SU-DHL-6 (cell line): Measurements from ENCODE around the gene TRPM2.

ENCODE experiments used
- H2AFZ ChIP-seq: fragments of 200-600 bp; sonication (generic); 2 replicates; pipeline ENCODE4 v1.6.1; 2014; ENCODE audit warnings: low read depth, mild to moderate bottlenecking, moderate library complexity, mixed read lengths, antibody characterized with exemption, low read length; ENCODE audit not compliant: severe bottlenecking
- H3F3A ChIP-seq: fragments of 200-600 bp; shearing (Covaris generic); 2 replicates; pipeline ENCODE4 v1.6.0; 2016; ENCODE audit warnings: antibody characterized with exemption, mild to moderate bottlenecking; ENCODE audit not compliant: insufficient read depth
- H3K27ac ChIP-seq: fragments of 200-600 bp; sonication (generic); 2 replicates; pipeline ENCODE4 v1.5.1; 2016; ENCODE audit warnings: low read depth, mild to moderate bottlenecking, low read length, moderate library complexity, mixed read lengths
- H3K27me3 ChIP-seq: fragments of 200-600 bp; sonication (generic), shearing (Covaris generic); 2 replicates; pipeline ENCODE4 v1.6.0; 2014; ENCODE audit warnings: mild to moderate bottlenecking, low read length
- H3K36me3 ChIP-seq: fragments of 200-600 bp; sonication (generic); 2 replicates; pipeline ENCODE4 v1.6.1; 2014; ENCODE audit warnings: mild to moderate bottlenecking, low read length, mixed read lengths
- H3K4me2 ChIP-seq: fragments of 300-600, 200-600 bp; shearing (Covaris generic), sonication (generic); 2 replicates; pipeline ENCODE4 v1.6.0; 2014; ENCODE audit warnings: low read length, low read depth, mild to moderate bottlenecking; ENCODE audit not compliant: poor library complexity, severe bottlenecking
- H3K4me3 ChIP-seq: fragments of 200-600 bp; sonication (generic); 2 replicates; pipeline ENCODE4 v1.5.1; 2014; ENCODE audit warnings: antibody characterized with exemption, low read length, mild to moderate bottlenecking, mixed read lengths; ENCODE audit not compliant: insufficient read depth, poor library complexity, severe bottlenecking
- H3K79me2 ChIP-seq: fragments of 200-600 bp; sonication (generic); 2 replicates; pipeline ENCODE4 v1.6.1; 2014; ENCODE audit warnings: mild to moderate bottlenecking, low read length, moderate library complexity; ENCODE audit not compliant: insufficient read depth
- H3K9ac ChIP-seq: fragments of 200-600 bp; sonication (generic); 2 replicates; pipeline ENCODE4 v1.7.0; 2014; ENCODE audit warnings: mild to moderate bottlenecking, low read length
- H3K9me2 ChIP-seq: fragments of 200-600 bp; sonication (generic); replicated peaks from 2 replicates; pipeline ENCODE4 v1.6.1; 2014; ENCODE audit warnings: low read length; ENCODE audit not compliant: insufficient read depth
- H3K9me3 ChIP-seq: fragments of 200-600 bp; sonication (generic); 2 replicates; pipeline ENCODE4 v1.6.1; 2014; ENCODE audit warnings: low read length, mixed read lengths; ENCODE audit not compliant: insufficient read depth
- H4K20me1 ChIP-seq: fragments of 200-600 bp; sonication (generic); 2 replicates; pipeline ENCODE4 v1.6.1; 2014; ENCODE audit warnings: low read depth, mild to moderate bottlenecking, antibody characterized with exemption, low read length, moderate library complexity, mixed read lengths
- EZH2phosphoT487 ChIP-seq: fragments of 200-600 bp; sonication (generic), shearing (Covaris generic); conservative IDR thresholded peaks from 2 replicates; pipeline ENCODE4 v1.6.1; 2018; ENCODE audit warnings: mild to moderate bottlenecking, antibody characterized with exemption, low read length, moderate library complexity, mixed read lengths
- TF ChIP-seq, protein P1 (sequence below): fragments of 200-600 bp; sonication (generic); IDR thresholded peaks from one replicate; pipeline ENCODE4 v1.5.1; 2017; ENCODE audit warnings: antibody characterized with exemption, mild to moderate bottlenecking, low read length, moderate library complexity; ENCODE audit not compliant: insufficient read depth, poor library complexity, severe bottlenecking

The TRPM2 gene

DNA sequence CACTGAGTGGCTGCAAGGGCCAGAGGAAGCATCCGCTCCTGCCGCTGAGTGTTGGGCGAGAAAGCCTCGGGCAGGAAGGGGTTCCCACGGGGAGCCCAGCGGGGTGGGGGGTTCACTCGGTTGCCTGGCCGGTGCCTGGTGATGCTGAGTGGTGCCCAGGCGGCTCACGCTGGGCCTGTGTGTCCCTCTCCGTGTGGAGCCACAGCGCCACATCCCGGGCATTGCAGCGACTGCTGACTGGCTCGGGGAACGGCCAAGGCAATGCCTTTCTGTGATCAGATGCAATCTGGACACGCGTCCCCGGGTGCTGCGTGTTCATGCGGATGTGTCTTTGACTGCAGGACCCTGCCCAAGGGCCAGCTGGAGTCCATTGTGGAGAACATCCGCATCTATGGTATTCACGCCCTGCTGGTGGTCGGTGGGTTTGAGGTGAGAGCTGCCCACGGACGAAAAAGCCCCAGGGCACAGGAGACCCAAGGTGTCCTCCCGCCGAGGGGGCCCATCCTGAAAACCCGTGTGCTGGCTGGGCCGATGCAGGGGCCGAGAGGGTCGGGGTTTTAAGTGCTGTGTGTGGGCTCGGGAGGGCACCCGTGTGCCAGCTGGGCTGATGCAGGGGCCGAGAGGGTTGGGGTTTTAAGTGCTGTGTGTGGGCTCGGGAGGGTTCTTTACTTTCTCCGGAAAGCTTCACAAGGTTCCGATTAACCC lies 30.6 kb upstream of the TRPM2 start:
- no peaks in the 10 kb centered on the region for H3K36me3 ChIP-seq
- no peak for TF ChIP-seq EZH2phosphoT487
- TF ChIP-seq, protein P1, sequence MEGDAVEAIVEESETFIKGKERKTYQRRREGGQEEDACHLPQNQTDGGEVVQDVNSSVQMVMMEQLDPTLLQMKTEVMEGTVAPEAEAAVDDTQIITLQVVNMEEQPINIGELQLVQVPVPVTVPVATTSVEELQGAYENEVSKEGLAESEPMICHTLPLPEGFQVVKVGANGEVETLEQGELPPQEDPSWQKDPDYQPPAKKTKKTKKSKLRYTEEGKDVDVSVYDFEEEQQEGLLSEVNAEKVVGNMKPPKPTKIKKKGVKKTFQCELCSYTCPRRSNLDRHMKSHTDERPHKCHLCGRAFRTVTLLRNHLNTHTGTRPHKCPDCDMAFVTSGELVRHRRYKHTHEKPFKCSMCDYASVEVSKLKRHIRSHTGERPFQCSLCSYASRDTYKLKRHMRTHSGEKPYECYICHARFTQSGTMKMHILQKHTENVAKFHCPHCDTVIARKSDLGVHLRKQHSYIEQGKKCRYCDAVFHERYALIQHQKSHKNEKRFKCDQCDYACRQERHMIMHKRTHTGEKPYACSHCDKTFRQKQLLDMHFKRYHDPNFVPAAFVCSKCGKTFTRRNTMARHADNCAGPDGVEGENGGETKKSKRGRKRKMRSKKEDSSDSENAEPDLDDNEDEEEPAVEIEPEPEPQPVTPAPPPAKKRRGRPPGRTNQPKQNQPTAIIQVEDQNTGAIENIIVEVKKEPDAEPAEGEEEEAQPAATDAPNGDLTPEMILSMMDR: no peak
- H3K27me3 ChIP-seq: no peaks in the 10 kb centered on the region
- H3K4me2 ChIP-seq: no peak overlapping the region
- no peak overlapping the region for H3K4me3 ChIP-seq
- no peaks in the 10 kb centered on the region for H3F3A ChIP-seq
- no peaks in the 10 kb centered on the region for H3K9me2 ChIP-seq
- no peaks in the 10 kb centered on the region for H3K79me2 ChIP-seq
- no peak overlapping the region for H3K27ac ChIP-seq
- no peaks in the 10 kb centered on the region for H3K9me3 ChIP-seq
- H4K20me1 ChIP-seq: no peaks in the 10 kb centered on the region
- H2AFZ ChIP-seq: no peak overlapping the region
- H3K9ac ChIP-seq: no peak overlapping the region

DNA sequence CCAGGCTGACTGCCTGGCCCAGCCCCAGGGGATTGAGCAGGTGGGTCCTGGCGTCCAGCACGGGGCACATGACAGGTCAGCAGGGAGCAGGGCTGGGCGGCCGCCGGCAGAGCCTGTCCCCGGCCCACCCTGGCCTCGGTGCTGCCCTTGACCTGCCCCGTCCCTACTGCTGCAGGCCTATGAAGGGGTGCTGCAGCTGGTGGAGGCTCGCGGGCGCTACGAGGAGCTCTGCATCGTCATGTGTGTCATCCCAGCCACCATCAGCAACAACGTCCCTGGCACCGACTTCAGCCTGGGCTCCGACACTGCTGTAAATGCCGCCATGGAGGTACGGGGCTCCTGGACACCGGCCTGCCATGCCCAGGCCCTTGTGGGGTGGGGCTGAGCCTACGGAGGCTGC lies 29.8 kb upstream of the TRPM2 start:
- H3K4me2 ChIP-seq: no peak overlapping the region
- no peaks in the 10 kb centered on the region for H3K36me3 ChIP-seq
- no peaks in the 10 kb centered on the region for H3F3A ChIP-seq
- no peaks in the 10 kb centered on the region for H3K9me3 ChIP-seq
- no peaks in the 10 kb centered on the region for H3K27me3 ChIP-seq
- no peaks in the 10 kb centered on the region for H3K9me2 ChIP-seq
- no peak for TF ChIP-seq EZH2phosphoT487
- TF ChIP-seq, protein P1: no peak
- H2AFZ ChIP-seq: no peak overlapping the region
- no peak overlapping the region for H3K4me3 ChIP-seq
- H4K20me1 ChIP-seq: no peaks in the 10 kb centered on the region
- H3K27ac ChIP-seq: no peak overlapping the region
- H3K79me2 ChIP-seq: no peaks in the 10 kb centered on the region
- H3K9ac ChIP-seq: no peak overlapping the region

DNA sequence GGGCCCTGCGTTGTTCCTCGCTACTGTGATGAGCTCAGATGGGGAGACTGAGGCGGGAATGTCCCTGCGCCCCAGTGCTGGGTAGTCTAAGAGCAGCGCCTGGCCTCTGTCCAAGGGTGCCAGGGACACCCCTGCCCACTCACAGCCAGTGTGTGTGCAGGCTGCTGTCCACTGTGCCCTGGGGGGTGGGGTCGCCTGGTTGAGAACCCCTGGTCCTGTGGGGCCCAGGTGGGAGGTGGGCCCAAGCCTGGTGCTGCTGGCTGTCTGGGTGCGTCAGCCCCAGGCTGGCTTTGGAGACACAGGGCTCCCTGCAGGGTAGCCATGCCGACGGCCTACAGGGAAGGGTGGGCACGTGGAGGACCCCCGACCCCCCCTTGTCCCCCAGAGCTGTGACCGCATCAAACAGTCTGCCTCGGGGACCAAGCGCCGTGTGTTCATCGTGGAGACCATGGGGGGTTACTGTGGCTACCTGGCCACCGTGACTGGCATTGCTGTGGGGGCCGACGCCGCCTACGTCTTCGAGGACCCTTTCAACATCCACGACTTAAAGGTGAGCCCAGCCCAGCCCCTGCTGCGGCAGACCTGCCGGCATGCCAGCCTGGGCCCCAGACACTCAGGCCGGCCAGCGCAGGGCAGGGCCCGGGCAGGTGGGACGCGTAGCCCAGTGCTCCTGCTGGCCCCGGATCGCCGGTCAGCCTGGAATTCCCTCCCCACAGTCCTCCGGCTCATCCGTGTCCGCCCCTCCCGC lies 29.1 kb upstream of the TRPM2 start:
- Histone ChIP-seq H3K79me2 (no peaks in the 10 kb centered on the region), H3K4me2 (no peak overlapping the region), H3K9me3 (no peaks in the 10 kb centered on the region), H4K20me1 (no peaks in the 10 kb centered on the region), H3K4me3 (no peak overlapping the region), H3K36me3 (no peaks in the 10 kb centered on the region), H3K9me2 (no peaks in the 10 kb centered on the region), H3K9ac (no peak overlapping the region), H3K27me3 (no peaks in the 10 kb centered on the region), H3F3A (no peaks in the 10 kb centered on the region), H3K27ac (no peak overlapping the region), H2AFZ (no peak overlapping the region)
- TF ChIP-seq EZH2phosphoT487: no peak
- TF ChIP-seq, protein P1: no peak
